OCI-LY7 (cell line): ENCODE data around the gene TCEAL5. TPM values are rescaled to one million over a fixed set of nuclear protein-coding genes. Genes with fewer than 3 reads are reported as not detected.

Experiments
- Bru-seq: library from RNA; stranded (reverse); fragments of 400-500 nt; gene quantifications from one replicate; lab custom pipeline; 2021; lab: Mats Ljungman, UMichigan
- BruChase-seq, 2 experiments: library from RNA; stranded (reverse); fragments of 400-500 nt; gene quantifications; one replicate each; lab custom pipeline; 2021; lab: Mats Ljungman, UMichigan
- BruUV-seq: library from RNA; stranded (reverse); fragments of 400-500 nt; replicated peaks from 2 replicates; lab custom pipeline; 2021; lab: Mats Ljungman, UMichigan
- CTCF ChIA-PET: fragments of 300-600 bp; sonication (Branson Sonifier 250); formaldehyde crosslinking; loops from one replicate; lab custom pipeline; 2022; ENCODE audit warnings: antibody characterized with exemption; ENCODE audit not compliant: unreplicated experiment; lab: Charles Lee
- POLR2A ChIA-PET: fragments of 300-600 bp; sonication (Branson Sonifier 250); formaldehyde crosslinking; loops from one replicate; lab custom pipeline; 2022; ENCODE audit warnings: antibody characterized with exemption; lab: Charles Lee
- DNase-seq: peaks from one replicate; pipeline ENCODE4 v3.0.0-alpha.2; 2015; ENCODE audit warnings: low spot score
- H2AFZ ChIP-seq: fragments of 200-600 bp; sonication (generic), shearing (Covaris generic); 2 replicates; pipeline ENCODE4 v1.6.1; 2014; ENCODE audit warnings: mild to moderate bottlenecking, antibody characterized with exemption, low read length, moderate library complexity
- H3K27ac ChIP-seq: fragments of 200-600 bp; sonication (generic); 2 replicates; pipeline ENCODE4 v1.5.1; 2014; ENCODE audit warnings: mixed run types, low read depth, mild to moderate bottlenecking, moderate library complexity, low read length, inconsistent platforms; ENCODE audit not compliant: poor library complexity, severe bottlenecking
- H3K36me3 ChIP-seq: fragments of 200-600 bp; sonication (generic); 2 replicates; pipeline ENCODE4 v1.6.1; 2014; ENCODE audit warnings: mild to moderate bottlenecking, antibody characterized with exemption, low read length, moderate library complexity, mixed read lengths; ENCODE audit not compliant: insufficient read depth
- H3K4me1 ChIP-seq: fragments of 200-600 bp; sonication (generic); 2 replicates; pipeline ENCODE4 v1.5.1; 2014; ENCODE audit warnings: mild to moderate bottlenecking, low read length; ENCODE audit not compliant: insufficient read depth, poor library complexity, severe bottlenecking
- H3K4me2 ChIP-seq: fragments of 200-600 bp; sonication (generic); 2 replicates; pipeline ENCODE4 v1.6.1; 2014; ENCODE audit warnings: mild to moderate bottlenecking, low read length
- H3K4me3 ChIP-seq: fragments of 200-600 bp; sonication (generic); 2 replicates; pipeline ENCODE4 v1.5.1; 2014; ENCODE audit warnings: mild to moderate bottlenecking, low read depth, low read length; ENCODE audit not compliant: poor library complexity, severe bottlenecking
- H3K79me2 ChIP-seq: fragments of 200-600 bp; sonication (generic); 2 replicates; pipeline ENCODE4 v1.6.1; 2016; ENCODE audit warnings: low read depth, mild to moderate bottlenecking, low read length, moderate library complexity, mixed read lengths; ENCODE audit not compliant: insufficient read depth
- H3K9me2 ChIP-seq: fragments of 200-600 bp; sonication (generic); 2 replicates; pipeline ENCODE4 v1.6.1; 2016; ENCODE audit warnings: mild to moderate bottlenecking, low read length, mixed read lengths; ENCODE audit not compliant: insufficient read depth
- H3K9me3 ChIP-seq: fragments of 200-600 bp; sonication (generic); 2 replicates; pipeline ENCODE4 v1.6.1; 2014; ENCODE audit warnings: mild to moderate bottlenecking, mixed run types, low read length, mixed read lengths
- H4K20me1 ChIP-seq: fragments of 200-600 bp; sonication (generic); 2 replicates; pipeline ENCODE4 v1.6.1; 2014; ENCODE audit warnings: mild to moderate bottlenecking, antibody characterized with exemption, low read length, moderate library complexity, mixed read lengths; ENCODE audit not compliant: insufficient read depth
- CTCF ChIP-seq: fragments of 200-600 bp; sonication (generic); conservative IDR thresholded peaks from 2 replicates; pipeline ENCODE4 v1.5.1; 2014; ENCODE audit warnings: mild to moderate bottlenecking, antibody characterized with exemption, low read length, moderate library complexity, mixed read lengths
- EZH2phosphoT487 ChIP-seq: fragments of 200-600 bp; sonication (generic); IDR thresholded peaks from 2 replicates; pipeline ENCODE4 v1.6.1; 2018; ENCODE audit warnings: low read depth, borderline replicate concordance, mild to moderate bottlenecking, mixed run types, antibody characterized with exemption, low read length, moderate library complexity, mixed read lengths
- intact Hi-C: fragments of 100-400 bp; cut with micrococcal nuclease; formaldehyde crosslinking; loops from one replicate; pipeline ENCODE4 v1.10.0; 2022; ENCODE audit not compliant: unreplicated experiment
- long read RNA-seq: library from polyadenylated mRNA; stranded (forward); transcript quantifications from one replicate; pipeline ENCODE4 v2.0.0, GENCODE V29; 2022
- total RNA-seq, 2 experiments: library from RNA; depleted of rRNA in 1 of 2; stranded (reverse); fragments of >200 nt in 1 of 2; shearing (Covaris generic) in 1 of 2; gene quantifications; 2 replicates each; pipeline ENCODE4 v1.2.3, GENCODE V29; 2014 to 2022

Gene TCEAL5
- total RNA-seq (2014; rRNA removed; shearing (Covaris generic)) (not detected in 2 replicates), total RNA-seq (2022) (not detected in 2 replicates), Bru-seq, nascent RNA (not detected), BruChase-seq, experiment 1, labeled RNA remaining after a 6-hour chase (not detected), BruChase-seq, experiment 2, labeled RNA remaining after a 2-hour chase (not detected)
- long read RNA-seq: 0 reads

GRCh38 chrX:103276581-103277002 lies at the start of gene TCEAL5:
Gene TCEAL5 (minus strand): TSS chrX:103276750. CDS start chrX:103274563, 2,187 bp downstream.
- POLR2A ChIA-PET: no interaction called here
- Histone ChIP-seq H3K9me2 (no peaks in the 10 kb centered on the region), H3K36me3 (no peaks in the 10 kb centered on the region), H3K79me2 (no peaks in the 10 kb centered on the region), H3K4me2 (no peak within 1 kb of the TSS), H3K4me3 (no peak within 1 kb of the TSS), H3K9me3 (no peaks in the 10 kb centered on the region), H3K4me1 (no peaks in the 10 kb centered on the region), H3K27ac (no peak within 1 kb of the TSS), H2AFZ (no peak within 1 kb of the TSS), H4K20me1 (no peaks in the 10 kb centered on the region)
- DNase-seq: no peak
- BruUV-seq: no TSS peak
- TF ChIP-seq EZH2phosphoT487 (no peak), CTCF (no peak)
- CTCF ChIA-PET: no interaction called here
- intact Hi-C loops: no loop called here

- ChIA-PET CTCF (no interaction called here), POLR2A (no interaction called here)
- DNase-seq: no peak
- no peaks in the 10 kb centered on the region for H3K36me3 ChIP-seq
- H2AFZ ChIP-seq: peak overlapping the region; percentile 86
- BruUV-seq: no TSS peak
- no peaks in the 10 kb centered on the region for H3K9me3 ChIP-seq
- peaks cover 3% of the 10 kb centered on the region for H3K4me1 ChIP-seq
- no peaks in the 10 kb centered on the region for H3K79me2 ChIP-seq
- no peaks in the 10 kb centered on the region for H3K9me2 ChIP-seq
- no peak overlapping the region for H3K27ac ChIP-seq
- TF ChIP-seq CTCF (no peak), EZH2phosphoT487 (no peak)
- peak overlapping the region; percentile 72 for H3K4me2 ChIP-seq
- no peaks in the 10 kb centered on the region for H4K20me1 ChIP-seq
- intact Hi-C loops: no loop called here
- peak overlapping the region; percentile 70 for H3K4me3 ChIP-seq
Measured at GRCh38 chrX:103311399-103311780, 34.8 kb upstream of the TCEAL5 start.
